HepG2 (cell line): ENCODE measurements around the gene PHKG1. TPM values are rescaled to one million over a fixed set of nuclear protein-coding genes. Genes with fewer than 3 reads are reported as not detected.

ENCODE experiments used
- CC2D1A ChIP-seq: sonication (generic); formaldehyde crosslinking; IDR thresholded peaks from 2 replicates; pipeline ENCODE4 v1.8.1; 2023; ENCODE audit warnings: mild to moderate bottlenecking, missing genetic modification reagents
- IRF9 ChIP-seq: sonication (generic); formaldehyde crosslinking; IDR thresholded peaks from 2 replicates; pipeline ENCODE4 v1.8.0; 2022; ENCODE audit warnings: missing genetic modification reagents, mild to moderate bottlenecking, borderline replicate concordance
- KLF13 ChIP-seq: sonication (generic); formaldehyde crosslinking; IDR thresholded peaks from 2 replicates; pipeline ENCODE4 v1.4.0; 2020; ENCODE audit warnings: mild to moderate bottlenecking, missing genetic modification reagents
- PREB ChIP-seq: sonication (generic); formaldehyde crosslinking; IDR thresholded peaks from 2 replicates; pipeline ENCODE4 v1.4.0; 2020; ENCODE audit warnings: missing genetic modification reagents
- TIGD3 ChIP-seq: sonication (generic); formaldehyde crosslinking; IDR thresholded peaks from 2 replicates; pipeline ENCODE4 v1.5.1; 2020; ENCODE audit warnings: mild to moderate bottlenecking, missing genetic modification reagents, borderline replicate concordance
- ZBTB40 ChIP-seq, 2 experiments: fragments of 450-650 bp in 1 of 2; sonication (generic) in 1 of 2; formaldehyde crosslinking in 1 of 2; IDR thresholded peaks; 2 replicates each; pipeline versions ENCODE4 v1.6.1 to v1.8.0; 2016 to 2022; ENCODE audit warnings: antibody characterized with exemption in 1 of 2, mild to moderate bottlenecking in 1 of 2, missing genetic modification reagents in 1 of 2
- ZBTB46 ChIP-seq: sonication (generic); formaldehyde crosslinking; IDR thresholded peaks from 2 replicates; pipeline ENCODE4 v1.4.0; 2020; ENCODE audit warnings: mild to moderate bottlenecking, missing genetic modification reagents, borderline replicate concordance
- ZMAT3 ChIP-seq: sonication (generic); formaldehyde crosslinking; conservative IDR thresholded peaks from 2 replicates; pipeline ENCODE4 v1.7.0; 2021; ENCODE audit warnings: missing genetic modification reagents
- ZNF496 ChIP-seq: sonication (generic); formaldehyde crosslinking; IDR thresholded peaks from 2 replicates; pipeline ENCODE4 v1.8.1; 2023; ENCODE audit warnings: mild to moderate bottlenecking, moderate library complexity, missing genetic modification reagents; ENCODE audit not compliant: insufficient replicate concordance
- ZUFSP ChIP-seq: sonication (generic); formaldehyde crosslinking; IDR thresholded peaks from 2 replicates; pipeline ENCODE4 v1.9.0; 2021; ENCODE audit warnings: missing genetic modification reagents, mild to moderate bottlenecking, borderline replicate concordance
- polyA plus RNA-seq, 8 experiments: library from polyadenylated mRNA; depleted of rRNA in 3 of 8; stranded (reverse) in 7 of 8; unstranded in 1 of 8; fragments of >200 nt; fragmentation: Illumina TruSeq in 4 of 8; extraction: Trizol in 4 of 8; gene quantifications; 2 replicates each; pipeline versions ENCODE4 v1.2.1 to v1.2.3, GENCODE V29; 2011 to 2016; ENCODE audit warnings: low read depth in 4 of 8, missing spikeins in 1 of 8, mixed read lengths in 1 of 8; ENCODE audit not compliant: insufficient read depth in 1 of 8
- total RNA-seq, 5 experiments: library from RNA; depleted of rRNA; stranded (reverse); fragments of >200 nt; fragmentation: Illumina TruSeq; extraction: Trizol; gene quantifications; 2 replicates each; pipeline ENCODE4 v1.2.3, GENCODE V29; 2016; ENCODE audit warnings: low read depth in 1 of 5

The PHKG1 gene
- total and polyA plus RNA-seq, 2 of the 13 experiments (the other 11 are each of a cell fraction or from before 2014, with no cell fraction given), result 0.44 to 0.71 TPM

GRCh38 chr7:56033671-56034432 is 58.9 kb downstream of the PHKG1 start (continued):
- TF ChIP-seq TIGD3 (CRISPR knock-in tag), result no peak
- TF ChIP-seq ZBTB40 (IDR thresholded peaks at IDR 0.05), result no peak
- peak; percentile 69 for TF ChIP-seq ZBTB40 (CRISPR knock-in tag; IDR thresholded peaks at IDR 0.05)
- TF ChIP-seq ZNF496 (CRISPR knock-in tag), result no peak
- TF ChIP-seq ZUFSP (CRISPR knock-in tag), result no peak
- no peak for TF ChIP-seq KLF13 (CRISPR knock-in tag)
- TF ChIP-seq ZMAT3 (CRISPR knock-in tag), result peak; percentile 82; the same call in 1 of the 2 replicates
- TF ChIP-seq IRF9, result no peak
- TF ChIP-seq ZBTB46 (CRISPR knock-in tag), result no peak
- no peak for TF ChIP-seq PREB
- no peak for TF ChIP-seq CC2D1A (CRISPR knock-in tag)
